HUES64 (cell line): ENCODE data around the gene GRK6.

Source experiments
- H3K27ac ChIP-seq: 2 replicates; pipeline ENCODE4 v1.7.0; 2013; ENCODE audit warnings: low read depth, low read length, inconsistent platforms
- H3K27me3 ChIP-seq: 2 replicates; pipeline ENCODE4 v1.6.1; 2013; ENCODE audit warnings: mild to moderate bottlenecking, low read length; ENCODE audit not compliant: insufficient read depth
- H3K36me3 ChIP-seq: 2 replicates; pipeline ENCODE4 v1.6.1; 2013; ENCODE audit warnings: mild to moderate bottlenecking, low read length; ENCODE audit not compliant: insufficient read depth
- H3K4me1 ChIP-seq: 2 replicates; pipeline ENCODE4 v1.6.1; 2013; ENCODE audit warnings: mild to moderate bottlenecking, low read length, moderate library complexity; ENCODE audit not compliant: insufficient read depth
- H3K4me3 ChIP-seq: 2 replicates; pipeline ENCODE4 v1.5.1; 2013; ENCODE audit warnings: mild to moderate bottlenecking, low read length, moderate library complexity
- H3K9ac ChIP-seq: 2 replicates; pipeline ENCODE4 v1.6.1; 2013; ENCODE audit warnings: mild to moderate bottlenecking, low read depth, low read length
- H3K9me3 ChIP-seq: 2 replicates; pipeline ENCODE4 v1.6.1; 2013; ENCODE audit warnings: low read depth, low read length; ENCODE audit not compliant: insufficient read depth
- WGBS: fragments of 150-250, 120-280 bp; methylation state at CpG from one replicate; pipeline ENCODE4 v1.1.7; 2013; ENCODE audit warnings: missing lambda C conversion rate; 5-methylcytosine and 5-hydroxymethylcytosine counted together

GRK6 gene

DNA sequence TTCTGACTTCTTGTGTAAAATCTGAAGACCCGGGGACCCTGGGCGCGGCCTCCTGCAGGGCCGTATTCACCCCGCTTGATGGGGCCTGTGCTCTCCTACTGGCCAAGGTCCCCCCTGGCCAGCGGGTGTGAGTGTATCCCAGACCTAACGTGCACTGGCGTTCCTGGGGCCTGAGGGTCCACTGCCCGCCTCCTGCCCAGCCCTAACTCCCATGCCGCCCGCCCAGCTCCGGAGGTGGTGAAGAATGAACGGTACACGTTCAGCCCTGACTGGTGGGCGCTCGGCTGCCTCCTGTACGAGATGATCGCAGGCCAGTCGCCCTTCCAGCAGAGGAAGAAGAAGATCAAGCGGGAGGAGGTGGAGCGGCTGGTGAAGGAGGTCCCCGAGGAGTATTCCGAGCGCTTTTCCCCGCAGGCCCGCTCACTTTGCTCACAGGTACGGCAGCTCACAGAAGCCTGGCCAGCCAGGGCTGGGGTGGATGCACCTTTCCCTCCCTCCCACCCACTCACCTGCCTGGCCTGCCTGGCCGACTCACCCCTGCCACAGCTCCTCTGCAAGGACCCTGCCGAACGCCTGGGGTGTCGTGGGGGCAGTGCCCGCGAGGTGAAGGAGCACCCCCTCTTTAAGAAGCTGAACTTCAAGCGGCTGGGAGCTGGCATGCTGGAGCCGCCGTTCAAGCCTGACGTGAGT is 9.5 kb downstream of the GRK6 start:
- 93% methylated on average over 37 of the region's 37 CpGs for WGBS
- Histone ChIP-seq H3K27ac (no peak overlapping the region), H3K4me1 (no peaks in the 10 kb centered on the region; the same call in 1 of the 2 replicates), H3K36me3 (peaks cover 65% of the 10 kb centered on the region), H3K27me3 (no peaks in the 10 kb centered on the region), H3K9ac (no peak overlapping the region), H3K4me3 (no peak overlapping the region), H3K9me3 (no peaks in the 10 kb centered on the region)

DNA sequence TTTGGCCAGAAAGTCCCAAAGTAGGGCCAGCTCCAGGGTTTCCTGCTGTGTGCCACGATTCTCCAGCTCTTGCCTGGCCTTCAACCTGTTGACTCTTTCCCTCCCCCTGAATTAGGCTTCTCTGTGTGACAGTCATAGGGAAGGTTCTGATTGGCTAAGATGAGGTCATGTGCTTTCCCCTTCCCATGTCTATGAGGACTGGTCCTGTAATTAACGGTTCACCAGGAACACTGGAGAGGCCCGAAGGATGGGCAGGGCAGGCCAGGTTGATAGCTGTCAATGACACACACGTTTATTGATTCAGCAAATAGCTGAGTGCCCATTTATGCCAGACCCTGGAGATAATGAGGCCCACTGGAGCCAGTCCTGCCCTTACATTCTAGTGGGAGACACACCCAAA is 11.1 kb downstream of the GRK6 start:
- Histone ChIP-seq H3K4me1 (no peaks in the 10 kb centered on the region; the same call in 1 of the 2 replicates), H3K36me3 (peaks cover 49% of the 10 kb centered on the region)
- WGBS, result 78% methylated on average over 4 of the region's 4 CpGs

DNA sequence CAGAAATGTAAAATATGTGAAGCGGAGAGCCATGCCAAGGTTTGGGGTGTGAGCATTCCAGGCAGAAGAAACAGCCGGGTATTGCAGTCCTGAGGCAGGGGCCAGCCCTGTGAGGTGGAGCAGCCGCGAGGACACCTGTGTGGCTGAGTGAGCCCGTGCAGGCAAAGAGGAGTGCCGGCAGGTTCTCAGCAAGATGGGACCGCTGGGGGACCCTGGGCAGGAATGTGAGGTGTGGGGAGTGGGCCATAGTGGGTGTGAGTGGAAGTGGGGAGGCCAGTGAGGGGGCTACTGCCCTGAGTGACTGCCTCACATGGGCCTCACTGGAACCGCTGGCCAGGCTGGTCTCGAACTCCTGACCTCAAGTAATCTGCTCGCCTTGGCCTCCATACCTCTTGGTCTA is 12.0 kb downstream of the GRK6 start:
- WGBS, result 98% methylated on average over 10 of the region's 10 CpGs
- Histone ChIP-seq H3K9me3 (no peaks in the 10 kb centered on the region), H3K27me3 (no peaks in the 10 kb centered on the region), H3K4me1 (no peaks in the 10 kb centered on the region; the same call in 1 of the 2 replicates), H3K36me3 (peaks cover 41% of the 10 kb centered on the region), H3K4me3 (no peak overlapping the region), H3K9ac (no peak overlapping the region), H3K27ac (no peak overlapping the region)

More for the DNA sequence above, 11.1 kb downstream of the GRK6 start:
- H3K27me3 ChIP-seq, result no peaks in the 10 kb centered on the region
- no peak overlapping the region for H3K4me3 ChIP-seq
- no peak overlapping the region for H3K27ac ChIP-seq
- no peak overlapping the region for H3K9ac ChIP-seq
- H3K9me3 ChIP-seq, result no peaks in the 10 kb centered on the region

DNA sequence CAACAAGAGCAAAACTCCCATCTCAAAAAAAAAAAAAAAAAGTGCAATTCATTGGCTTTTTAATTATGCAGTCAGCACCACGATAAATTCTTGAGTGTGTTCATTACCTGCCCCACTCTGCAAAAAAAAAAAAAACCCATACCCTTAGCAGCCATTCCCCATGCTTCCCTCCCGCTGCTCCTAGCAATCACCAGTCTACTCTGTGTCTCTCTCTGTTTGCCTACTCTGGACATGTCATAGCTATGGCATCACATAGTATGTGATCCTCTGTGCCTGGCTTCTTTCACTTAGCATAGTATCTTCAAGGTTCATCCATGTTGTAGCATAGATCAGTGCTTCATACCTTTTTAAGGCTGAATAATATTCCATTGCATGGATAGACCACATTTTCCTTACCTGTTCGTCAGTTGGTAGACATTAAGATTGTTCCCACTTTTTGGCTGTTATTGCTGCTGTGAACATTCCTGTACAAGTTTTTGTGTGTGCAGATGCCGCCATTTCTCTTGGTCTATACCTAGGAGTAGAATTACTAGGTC is 13.1 kb downstream of the GRK6 start:
- peaks cover 30% of the 10 kb centered on the region for H3K36me3 ChIP-seq

DNA sequence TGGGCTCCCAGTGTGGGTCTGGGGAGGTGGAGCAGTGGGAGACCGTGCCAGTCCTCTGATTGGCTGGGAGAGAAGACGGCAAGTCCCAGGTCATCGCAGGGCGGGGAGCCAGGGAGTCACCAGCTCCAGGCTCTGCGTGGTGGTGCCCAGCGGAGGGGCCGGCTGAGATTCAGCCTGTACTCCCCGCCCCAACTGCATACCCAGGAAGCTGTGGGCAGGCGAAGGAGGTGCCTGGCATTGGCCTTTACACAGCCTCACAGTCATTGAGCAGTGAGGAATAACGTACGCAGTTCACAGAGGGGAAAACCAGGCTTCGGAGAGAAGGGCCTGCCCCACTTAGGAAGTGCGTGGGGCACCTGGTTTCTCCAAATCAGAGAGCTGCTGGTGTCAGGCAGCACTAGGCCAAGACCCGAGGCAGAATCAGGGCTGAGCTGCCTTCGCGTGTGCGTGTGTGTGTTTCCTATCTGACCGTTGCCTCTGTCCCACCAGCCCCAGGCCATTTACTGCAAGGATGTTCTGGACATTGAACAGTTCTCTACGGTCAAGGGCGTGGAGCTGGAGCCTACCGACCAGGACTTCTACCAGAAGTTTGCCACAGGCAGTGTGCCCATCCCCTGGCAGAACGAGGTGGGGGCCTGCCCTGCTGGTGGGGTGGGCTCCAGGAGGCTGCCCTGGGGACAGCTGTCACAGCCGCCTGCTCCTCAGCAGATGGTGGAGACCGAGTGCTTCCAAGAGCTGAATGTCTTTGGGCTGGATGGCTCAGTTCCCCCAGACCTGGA is 13.9 kb downstream of the GRK6 start:
- no peak overlapping the region for H3K27ac ChIP-seq
- H3K4me1 ChIP-seq, result peaks cover 3% of the 10 kb centered on the region; the same call in 1 of the 2 replicates
- no peak overlapping the region for H3K4me3 ChIP-seq
- H3K9me3 ChIP-seq, result no peaks in the 10 kb centered on the region
- WGBS, result 85% methylated on average over 24 of the region's 24 CpGs
- H3K9ac ChIP-seq, result no peak overlapping the region
- H3K27me3 ChIP-seq, result peaks cover 4% of the 10 kb centered on the region
- peaks cover 23% of the 10 kb centered on the region for H3K36me3 ChIP-seq

More for the DNA sequence above, 13.1 kb downstream of the GRK6 start:
- no peaks in the 10 kb centered on the region for H3K9me3 ChIP-seq
- H3K27ac ChIP-seq, result no peak overlapping the region
- no peak overlapping the region for H3K9ac ChIP-seq
- 92% methylated on average over 4 of the region's 4 CpGs for WGBS
- no peaks in the 10 kb centered on the region for H3K27me3 ChIP-seq
- H3K4me3 ChIP-seq, result no peak overlapping the region
- H3K4me1 ChIP-seq, result no peaks in the 10 kb centered on the region; the same call in 1 of the 2 replicates

DNA sequence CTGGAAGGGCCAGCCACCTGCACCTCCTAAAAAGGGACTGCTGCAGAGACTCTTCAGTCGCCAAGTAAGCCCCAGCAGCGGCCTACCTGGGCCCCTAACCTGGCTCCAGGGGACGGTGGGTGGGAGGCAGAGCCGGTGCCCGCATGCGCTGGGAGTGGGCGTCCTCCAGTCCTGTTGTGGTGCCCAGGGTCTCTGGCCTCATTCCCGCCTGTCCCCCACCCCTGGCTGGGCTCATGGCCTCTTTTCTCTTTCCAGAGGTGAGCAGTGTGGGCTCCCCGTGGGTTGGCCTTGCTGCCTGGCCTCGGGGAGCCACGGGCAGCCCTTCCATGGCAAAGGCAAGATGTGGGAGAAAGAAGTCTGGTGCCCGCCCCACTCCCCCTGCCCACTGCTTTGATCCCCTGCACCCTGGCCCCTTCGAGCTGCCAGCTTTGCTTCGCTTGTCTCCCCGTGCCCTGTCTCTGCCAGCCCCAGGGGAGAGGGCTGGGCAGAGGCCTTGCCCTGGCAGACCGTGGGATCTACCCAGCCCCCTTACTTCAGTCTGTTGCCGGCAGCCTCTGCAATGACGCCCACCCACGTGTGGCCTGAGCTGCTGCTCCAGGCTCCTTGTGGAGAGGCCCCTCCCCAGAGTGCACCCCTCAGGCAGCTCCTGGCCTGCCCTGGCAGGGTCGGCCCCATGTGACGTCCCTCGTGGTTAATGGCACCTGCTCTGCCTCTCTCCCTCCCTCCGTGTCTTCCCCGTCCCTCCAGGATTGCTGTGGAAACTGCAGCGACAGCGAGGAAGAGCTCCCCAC is 14.7 kb downstream of the GRK6 start:
- no peak overlapping the region for H3K4me3 ChIP-seq
- no peak overlapping the region for H3K27ac ChIP-seq
- H3K9me3 ChIP-seq, result no peaks in the 10 kb centered on the region
- no peak overlapping the region for H3K9ac ChIP-seq
- H3K27me3 ChIP-seq, result peaks cover 5% of the 10 kb centered on the region
- WGBS, result 94% methylated on average over 26 of the region's 26 CpGs
- H3K4me1 ChIP-seq, result peaks cover 4% of the 10 kb centered on the region; the same call in 1 of the 2 replicates
- H3K36me3 ChIP-seq, result peaks cover 20% of the 10 kb centered on the region

DNA sequence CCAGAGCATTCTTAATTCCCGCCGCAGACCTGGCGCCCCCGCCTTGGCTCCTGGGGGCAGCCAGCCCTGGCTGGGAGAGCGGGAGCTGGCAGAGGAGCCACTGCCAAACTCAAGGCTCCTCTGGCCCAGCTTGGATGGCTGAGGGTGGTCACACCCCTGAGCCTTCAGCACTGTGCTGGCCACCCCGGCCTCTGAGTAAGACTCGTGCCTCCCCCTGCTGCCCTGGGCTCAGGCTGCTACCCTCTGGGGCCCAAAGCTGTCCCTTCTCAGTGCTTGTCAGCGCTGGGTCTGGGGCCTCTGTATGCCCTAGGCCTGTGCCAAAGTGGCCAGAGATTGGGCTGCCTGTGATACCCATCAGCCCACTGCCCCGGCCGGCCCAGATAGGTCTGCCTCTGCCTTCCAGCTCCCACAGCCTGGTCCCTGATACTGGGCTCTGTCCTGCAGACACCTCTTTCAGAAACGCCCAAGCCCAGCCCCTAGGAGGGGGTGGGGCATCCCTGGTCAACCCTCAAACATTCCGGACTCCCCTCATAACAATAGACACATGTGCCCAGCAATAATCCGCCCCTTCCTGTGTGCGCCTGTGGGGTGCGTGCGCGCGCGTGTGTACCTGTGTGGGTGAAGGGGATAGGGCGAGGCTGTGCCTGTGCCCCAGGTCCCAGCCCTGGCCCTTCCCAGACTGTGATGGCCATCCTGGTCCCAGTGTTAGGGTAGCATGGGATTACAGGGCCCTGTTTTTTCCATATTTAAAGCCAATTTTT is 15.8 kb downstream of the GRK6 start:
- Histone ChIP-seq H3K4me1 (peaks cover 4% of the 10 kb centered on the region; the same call in 1 of the 2 replicates), H3K9me3 (no peaks in the 10 kb centered on the region), H3K4me3 (no peak overlapping the region), H3K36me3 (peaks cover 15% of the 10 kb centered on the region), H3K27ac (no peak overlapping the region), H3K27me3 (peaks cover 5% of the 10 kb centered on the region), H3K9ac (no peak overlapping the region)
- WGBS, result 94% methylated on average over 20 of the region's 20 CpGs

DNA sequence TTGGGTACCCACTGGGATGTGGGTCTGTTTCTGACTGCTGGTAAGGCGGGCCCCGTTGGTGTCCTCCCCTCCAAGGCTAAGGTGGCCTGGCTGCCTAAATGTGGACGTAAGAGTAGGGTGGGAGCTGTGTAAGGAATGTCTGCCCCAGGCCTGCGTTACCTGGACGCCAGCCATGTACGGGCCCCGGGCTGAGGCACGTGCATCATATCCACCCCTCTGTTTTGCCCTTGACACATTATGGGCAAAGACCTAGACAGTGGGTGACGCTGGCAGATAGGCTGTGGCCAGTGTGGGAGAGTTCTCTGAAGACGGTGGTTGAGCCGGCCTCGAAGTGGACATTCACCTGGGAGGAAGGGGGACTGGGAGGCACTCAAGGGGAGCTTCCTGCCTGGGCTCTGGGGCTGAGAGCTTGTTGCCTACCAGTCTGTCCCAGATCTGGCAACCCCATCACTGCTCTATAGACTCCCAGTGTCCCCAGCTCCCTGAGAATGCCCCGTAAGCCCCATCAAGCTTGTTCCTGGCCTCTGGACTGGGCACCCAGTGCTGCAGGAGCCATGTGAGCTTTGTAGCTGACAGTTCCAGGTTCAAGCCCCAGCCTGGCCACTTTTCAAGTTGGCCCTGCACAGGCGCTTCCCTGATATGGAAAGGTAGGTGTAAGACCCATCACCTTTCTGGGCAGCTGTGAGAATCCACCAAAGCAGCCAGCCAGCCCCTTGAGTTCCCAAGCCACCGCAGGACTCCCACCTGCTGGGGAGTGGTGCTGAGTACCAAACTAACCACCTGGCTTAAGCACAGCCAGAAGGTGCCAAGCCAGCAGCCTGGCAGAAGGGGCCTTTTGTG is 16.9 kb downstream of the GRK6 start:
- WGBS, result 91% methylated on average over 15 of the region's 15 CpGs
- Histone ChIP-seq H3K9me3 (no peaks in the 10 kb centered on the region), H3K36me3 (peaks cover 6% of the 10 kb centered on the region; the same call in 1 of the 2 replicates), H3K4me3 (no peak overlapping the region), H3K9ac (no peak overlapping the region), H3K27me3 (peaks cover 5% of the 10 kb centered on the region), H3K4me1 (peaks cover 12% of the 10 kb centered on the region), H3K27ac (no peak overlapping the region)

DNA sequence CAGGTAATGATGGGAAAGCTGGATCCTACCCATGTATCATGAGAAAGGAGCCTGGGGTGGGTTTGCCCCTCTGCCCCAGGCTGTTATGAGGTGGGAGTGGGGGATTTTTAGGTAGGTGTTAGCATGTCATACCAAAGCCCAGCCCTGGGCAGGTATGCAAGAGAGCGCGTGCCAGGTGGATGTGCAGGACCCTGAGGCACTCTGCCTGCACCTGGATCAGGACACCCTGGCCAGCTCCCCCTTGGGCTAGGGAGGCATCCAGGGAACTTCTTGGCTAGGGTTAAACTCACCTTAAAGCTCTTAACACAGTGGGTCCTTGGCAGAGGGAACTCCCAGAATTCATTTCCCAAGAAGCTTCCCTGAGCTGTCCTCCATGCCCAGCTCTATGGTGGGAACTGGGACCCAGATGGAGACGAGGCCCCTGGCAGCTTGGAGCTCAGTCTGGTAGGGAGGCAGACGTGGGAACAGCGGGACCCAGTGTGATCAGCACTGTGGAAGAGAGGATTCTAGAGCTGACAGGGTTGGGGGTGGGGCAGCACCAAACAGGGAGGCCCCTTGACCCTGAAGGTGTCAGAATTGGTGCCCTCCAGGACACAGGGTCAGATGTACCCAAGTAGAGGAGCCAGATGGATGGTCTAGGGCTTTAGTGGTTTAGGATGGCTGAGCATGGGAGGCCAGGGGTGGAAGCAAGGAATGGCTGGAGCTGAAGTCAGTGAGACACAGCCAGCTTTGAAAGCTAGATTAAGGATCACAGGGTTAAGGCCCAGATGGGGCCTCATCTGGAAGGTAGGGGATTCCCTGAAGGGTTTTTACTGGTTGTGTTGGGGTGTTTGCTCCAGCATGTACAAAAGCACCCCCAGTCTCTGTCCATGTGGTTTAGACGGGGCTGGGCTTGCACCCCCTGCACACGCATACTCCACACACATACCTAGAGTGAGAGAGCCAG is 17.9 kb downstream of the GRK6 start:
- H3K4me1 ChIP-seq, result peaks cover 12% of the 10 kb centered on the region
- no peaks in the 10 kb centered on the region for H3K9me3 ChIP-seq
- no peaks in the 10 kb centered on the region for H3K36me3 ChIP-seq
- no peak overlapping the region for H3K27ac ChIP-seq
- H3K27me3 ChIP-seq, result peaks cover 5% of the 10 kb centered on the region
- 85% methylated on average over 7 of the region's 7 CpGs for WGBS
- no peak overlapping the region for H3K9ac ChIP-seq
- H3K4me3 ChIP-seq, result no peak overlapping the region
